HG02610 (cell line): ENCODE results near the gene AMOTL1.

ENCODE experiments used
- ATAC-seq: cut with Tn5 transposase; IDR thresholded peaks from one replicate; pipeline ENCODE4 v1.9.1; 2021; ENCODE audit warnings: mild to moderate bottlenecking, moderate library complexity; ENCODE audit not compliant: unreplicated experiment

The AMOTL1 gene

GRCh38 chr11:94767701-94768601 is at the start of gene AMOTL1:
Gene AMOTL1 (plus strand): TSS chr11:94768356. CDS start chr11:94768512, 156 bp downstream.
- no peak for ATAC-seq

- ATAC-seq, result no peak
These were observed 48.3 kb upstream of the AMOTL1 start for GRCh38 chr11:94719876-94720275.

- ATAC-seq, result no peak
These were observed 46.4 kb upstream of the AMOTL1 start for GRCh38 chr11:94721565-94722292.

- no peak for ATAC-seq
These were observed 45.4 kb upstream of the AMOTL1 start for GRCh38 chr11:94722735-94723134.

GRCh38 chr11:94725097-94725496 is 43.1 kb upstream of the AMOTL1 start:
- ATAC-seq, result no peak

- ATAC-seq, result no peak
These were observed 40.3 kb upstream of the AMOTL1 start for GRCh38 chr11:94727819-94728218.

GRCh38 chr11:94728541-94728940 is 39.6 kb upstream of the AMOTL1 start:
- no peak for ATAC-seq

GRCh38 chr11:94728966-94729751 is 39.0 kb upstream of the AMOTL1 start:
- ATAC-seq, result no peak

- no peak for ATAC-seq
These were observed 38.0 kb upstream of the AMOTL1 start for GRCh38 chr11:94730153-94730552.

GRCh38 chr11:94731880-94732601 is 36.1 kb upstream of the AMOTL1 start:
- no peak for ATAC-seq

GRCh38 chr11:94732617-94733281 is 35.4 kb upstream of the AMOTL1 start:
- no peak for ATAC-seq

- ATAC-seq, result no peak
These were observed 33.4 kb upstream of the AMOTL1 start for GRCh38 chr11:94734563-94735275.

GRCh38 chr11:94735907-94736306 is 32.2 kb upstream of the AMOTL1 start:
- no peak for ATAC-seq

GRCh38 chr11:94737171-94737611 is 31.0 kb upstream of the AMOTL1 start:
- ATAC-seq, result no peak

- ATAC-seq, result no peak
These were observed 29.4 kb upstream of the AMOTL1 start for GRCh38 chr11:94738746-94739145.

GRCh38 chr11:94739331-94739730 is 28.8 kb upstream of the AMOTL1 start:
- ATAC-seq, result no peak

- ATAC-seq, result no peak
These were observed 27.8 kb upstream of the AMOTL1 start for GRCh38 chr11:94740083-94741021.

GRCh38 chr11:94741022-94741679 is 27.0 kb upstream of the AMOTL1 start:
- no peak for ATAC-seq
